HG03135 (cell line): ENCODE results near the gene TNF.
A peak's percentile ranks its signal among the peaks of the same experiment; 100 is the strongest.
"Not testable (repeated sequence)": the region's sequence is repeated elsewhere in the genome, so short reads cannot be mapped to it uniquely, and the experiment has no call there.

Experiments used
- ATAC-seq: cut with Tn5 transposase; IDR thresholded peaks from one replicate; pipeline ENCODE4 v1.9.1; 2021; ENCODE audit warnings: mild to moderate bottlenecking, moderate library complexity; ENCODE audit not compliant: unreplicated experiment

Gene TNF

DNA sequence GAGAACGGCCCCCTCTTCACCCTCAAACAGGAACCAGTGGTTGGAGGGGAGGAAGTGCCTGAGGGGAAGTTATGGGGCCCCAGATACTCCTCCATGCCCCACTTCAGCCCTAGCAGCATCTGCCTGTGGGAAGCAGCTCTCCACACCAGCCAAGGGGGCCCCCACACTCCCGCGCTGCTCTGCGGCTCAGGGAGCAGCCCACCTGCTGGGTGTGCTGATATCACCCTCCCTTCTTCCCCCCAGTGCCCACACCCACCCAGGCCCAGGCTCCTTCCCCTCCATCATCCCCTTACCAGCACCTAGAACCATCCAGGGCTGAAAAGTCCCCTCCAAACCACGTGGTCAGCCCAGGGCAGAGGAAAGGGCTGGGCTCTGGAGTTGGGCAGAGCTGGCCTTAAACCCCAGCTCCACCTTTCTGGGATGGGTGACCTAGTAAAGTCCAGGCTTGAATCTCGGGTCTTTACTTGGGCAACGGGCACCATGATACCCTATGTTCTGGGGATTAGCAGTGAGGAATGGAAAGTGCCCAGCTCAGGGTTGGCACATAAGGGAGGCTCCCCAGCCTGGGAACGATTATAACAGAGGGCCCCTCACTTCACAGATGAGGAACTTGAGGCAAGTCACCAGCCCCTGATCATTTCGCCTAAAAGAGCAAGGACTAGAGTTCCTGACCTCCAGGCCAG lies 11.4 kb downstream of the TNF start:
- ATAC-seq, result no peak

DNA sequence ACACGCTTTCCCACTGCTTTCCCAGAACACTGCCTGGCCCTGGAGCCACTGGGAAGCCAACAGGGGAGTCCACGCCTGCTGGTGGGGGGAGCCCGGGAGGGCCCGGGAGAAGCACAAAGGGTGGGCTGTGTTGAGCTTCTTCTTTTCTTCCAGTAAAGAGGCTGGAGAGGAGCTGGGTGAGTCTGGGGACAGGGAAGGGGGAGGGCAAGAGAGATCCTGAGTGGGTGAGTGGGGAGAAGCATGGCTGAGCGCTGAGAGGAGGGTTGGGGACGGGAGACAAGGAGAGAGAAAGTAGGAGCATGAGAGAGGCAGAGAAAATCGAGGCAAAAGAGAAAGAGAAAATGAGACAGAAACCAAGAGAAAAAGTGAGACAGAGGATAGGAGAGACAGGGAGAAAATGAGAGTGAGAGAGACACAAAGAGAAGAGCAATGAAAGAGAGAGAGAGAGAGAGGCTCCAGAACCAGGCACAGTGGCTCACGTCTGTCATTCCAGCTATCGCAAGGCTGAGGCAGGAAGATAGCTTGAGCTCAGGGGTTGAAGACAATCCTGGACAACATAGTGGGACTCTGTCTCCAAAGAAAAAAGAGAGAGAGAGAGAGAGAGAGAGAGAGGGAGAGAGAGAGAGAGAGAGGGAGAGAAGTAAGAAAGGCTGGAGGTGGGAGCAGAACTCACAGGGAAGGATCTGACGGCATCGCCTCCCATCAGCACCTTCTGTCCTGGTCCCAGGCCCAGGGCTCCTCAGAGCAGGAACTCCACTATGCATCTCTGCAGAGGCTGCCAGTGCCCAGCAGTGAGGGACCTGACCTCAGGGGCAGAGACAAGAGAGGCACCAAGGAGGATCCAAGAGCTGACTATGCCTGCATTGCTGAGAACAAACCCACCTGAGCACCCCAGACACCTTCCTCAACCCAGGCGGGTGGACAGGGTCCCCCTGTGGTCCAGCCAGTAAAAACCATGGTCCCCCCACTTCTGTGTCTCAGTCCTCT lies 12.7 kb downstream of the TNF start:
- ATAC-seq, result no peak

DNA sequence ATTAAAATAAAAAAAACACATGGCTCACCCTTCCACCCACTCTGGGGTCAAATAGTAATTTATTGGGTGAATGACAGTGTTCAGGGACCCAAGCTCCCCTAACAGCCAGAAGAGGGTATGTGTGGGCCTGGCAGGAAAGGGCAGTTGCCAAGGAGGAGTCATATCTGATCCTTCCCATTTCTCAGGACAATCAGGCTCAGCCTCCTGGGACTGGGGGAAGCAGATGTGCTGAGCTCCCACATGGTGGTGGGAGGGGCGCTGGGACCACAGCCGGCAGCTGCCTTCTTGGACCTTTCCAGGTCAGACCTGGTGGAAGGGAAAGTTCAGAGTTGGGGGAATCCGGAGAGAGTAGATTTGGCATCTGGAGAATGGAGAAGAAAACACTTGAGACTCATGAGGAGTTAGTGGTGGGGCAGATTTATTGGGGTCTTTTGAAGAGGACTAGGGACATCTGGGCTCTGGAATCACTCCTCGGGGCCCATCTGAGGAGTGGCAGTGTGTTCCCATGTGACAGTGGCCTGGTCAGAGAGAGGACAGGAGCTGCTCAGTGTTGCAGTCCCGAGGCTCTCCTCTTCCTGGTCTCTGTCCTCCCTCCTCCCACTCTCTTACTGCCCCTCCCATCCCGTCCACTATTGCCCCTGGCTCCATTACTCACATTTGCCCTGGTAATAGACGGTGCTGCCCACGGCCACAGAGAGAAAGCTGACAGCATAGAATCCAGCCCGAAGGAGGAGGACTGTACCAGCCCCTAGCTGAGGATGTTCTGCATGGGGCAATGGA lies 13.7 kb downstream of the TNF start:
- ATAC-seq, result no peak

DNA sequence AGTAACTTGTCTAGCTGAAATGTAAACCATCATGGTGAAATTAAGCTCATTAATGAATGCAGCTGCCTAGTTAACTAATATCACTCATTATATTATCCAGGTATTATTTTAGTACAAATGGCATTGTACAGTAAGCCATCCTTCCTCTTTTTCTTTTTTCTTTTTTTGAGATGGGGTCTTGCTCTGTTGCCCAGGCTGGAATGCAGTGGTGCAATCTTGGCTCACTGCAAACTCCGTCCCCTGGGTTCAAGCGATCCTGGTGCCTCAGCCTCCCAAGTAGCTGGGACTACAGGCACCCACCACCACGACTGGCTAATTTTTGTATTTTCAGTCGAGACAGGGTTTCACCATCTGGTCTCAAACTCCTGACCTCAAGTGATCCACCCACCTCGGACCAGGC lies 15.3 kb downstream of the TNF start:
- not testable (repeated sequence) for ATAC-seq

DNA sequence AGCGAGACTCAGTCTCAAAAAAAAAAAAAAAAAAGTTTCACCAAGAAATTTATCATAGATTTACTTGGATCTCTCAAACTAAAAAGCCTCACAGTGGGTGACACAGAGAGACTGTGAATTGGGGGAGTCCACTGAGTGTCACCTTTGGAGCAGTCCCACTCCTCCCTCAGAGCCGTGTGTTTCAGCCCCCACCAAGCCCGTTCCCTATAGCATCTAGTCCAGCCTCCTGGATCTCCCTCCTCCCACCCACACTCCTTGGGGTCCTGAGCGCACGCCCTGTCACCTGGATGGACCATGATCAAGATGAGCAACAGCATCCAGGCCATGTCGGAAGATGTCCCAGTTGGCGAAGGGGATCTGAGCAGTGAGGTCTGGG lies 17.0 kb downstream of the TNF start:
- ATAC-seq, result no peak

DNA sequence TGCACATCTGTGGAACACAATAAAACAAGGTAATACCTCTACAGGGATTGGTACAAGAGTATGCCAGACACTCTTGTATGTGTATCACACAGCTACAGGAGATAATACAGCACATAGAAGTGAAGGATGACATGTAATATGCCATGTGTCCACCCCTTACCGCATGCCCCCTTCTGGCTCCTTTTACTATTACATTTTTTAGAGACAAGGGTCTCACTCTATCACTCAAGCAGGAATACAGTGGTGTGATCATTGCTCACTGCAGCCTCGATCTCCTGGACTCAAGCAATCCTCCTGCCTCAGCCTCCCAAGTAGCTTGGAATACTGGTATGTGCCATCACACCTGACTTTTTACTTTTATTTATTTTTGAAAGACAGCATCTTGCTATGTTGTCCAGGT lies 21.6 kb downstream of the TNF start:
- ATAC-seq, result no peak

DNA sequence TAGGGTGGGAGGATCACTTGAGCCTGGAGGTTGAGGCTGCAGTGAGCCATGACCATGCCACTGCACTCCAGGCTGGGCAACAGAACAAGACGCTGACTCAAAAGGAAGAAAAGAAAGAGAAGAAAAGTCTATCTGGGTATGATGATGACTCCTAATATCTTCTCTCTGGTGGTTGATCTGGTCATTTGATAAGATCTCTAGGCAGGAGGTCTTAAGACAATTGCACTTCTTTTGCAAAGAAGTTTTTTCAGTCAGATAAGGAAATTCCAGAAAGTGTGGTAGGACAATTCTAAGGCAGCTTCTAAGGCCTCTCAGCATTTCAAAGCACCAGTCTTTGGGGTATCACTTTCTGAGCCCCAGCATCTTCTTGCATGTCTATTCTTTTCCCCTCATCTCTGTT lies 32.0 kb downstream of the TNF start:
- no peak for ATAC-seq

DNA sequence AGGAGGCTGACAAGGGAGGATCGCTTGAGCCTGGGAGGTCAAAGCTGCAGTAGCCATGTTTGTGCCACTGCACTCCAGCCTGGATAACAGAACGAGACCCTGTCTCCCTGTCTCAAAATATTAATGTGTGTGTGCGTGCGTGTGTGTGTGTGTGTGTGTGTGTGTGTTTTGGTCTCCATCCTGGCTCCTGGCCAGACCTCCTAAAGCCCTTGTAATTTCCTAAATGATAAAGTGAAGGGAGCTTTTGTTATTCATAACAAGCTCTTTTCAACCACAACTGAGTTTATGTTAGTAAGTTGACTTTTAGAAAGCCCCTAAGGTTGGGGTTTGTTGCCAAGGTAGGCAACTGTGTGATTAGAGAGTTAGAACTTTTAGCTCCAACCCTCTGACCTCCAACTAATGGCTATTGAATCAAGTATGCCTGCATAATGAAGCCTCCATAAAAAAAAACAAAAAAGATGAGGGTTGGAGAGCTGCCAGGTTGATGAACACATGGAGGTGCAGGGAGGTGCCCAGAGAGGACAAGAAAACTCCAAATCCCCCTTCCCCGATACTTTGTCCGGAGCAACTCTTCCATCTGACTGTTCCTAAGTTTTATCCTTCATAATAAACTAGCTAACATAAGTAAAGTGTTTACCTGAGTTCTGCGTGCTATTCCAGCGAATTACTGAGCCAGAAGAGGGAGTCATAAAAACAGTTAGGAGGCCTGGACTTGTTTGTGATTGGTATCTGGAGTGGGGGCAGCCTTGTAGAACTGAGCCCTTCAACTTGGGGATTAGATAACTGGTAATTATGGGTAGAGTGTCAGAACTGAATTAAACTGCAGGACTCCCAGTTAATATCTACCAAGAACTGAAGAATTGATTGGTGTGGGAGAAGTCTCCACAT lies 34.4 kb downstream of the TNF start:
- ATAC-seq, result no peak

DNA sequence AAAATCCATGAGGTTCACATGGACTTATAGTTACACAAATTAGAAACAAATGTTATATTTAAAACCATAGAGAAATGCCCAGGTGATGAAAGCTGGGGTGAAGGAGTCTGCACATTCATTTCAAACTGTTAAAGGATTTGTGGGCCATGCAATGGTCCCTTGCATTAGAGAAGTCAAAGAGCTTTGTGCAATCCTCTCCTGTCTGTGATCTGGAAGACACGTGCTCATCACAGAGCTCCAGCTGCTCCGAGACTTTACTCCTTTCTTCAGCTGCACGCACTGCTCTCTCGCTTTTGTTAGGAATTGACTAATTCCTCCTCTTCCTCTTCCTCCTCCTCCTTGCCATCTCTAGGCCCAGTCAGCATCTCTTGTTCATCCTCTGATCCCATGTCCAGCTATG lies 35.6 kb downstream of the TNF start:
- ATAC-seq, result no peak

DNA sequence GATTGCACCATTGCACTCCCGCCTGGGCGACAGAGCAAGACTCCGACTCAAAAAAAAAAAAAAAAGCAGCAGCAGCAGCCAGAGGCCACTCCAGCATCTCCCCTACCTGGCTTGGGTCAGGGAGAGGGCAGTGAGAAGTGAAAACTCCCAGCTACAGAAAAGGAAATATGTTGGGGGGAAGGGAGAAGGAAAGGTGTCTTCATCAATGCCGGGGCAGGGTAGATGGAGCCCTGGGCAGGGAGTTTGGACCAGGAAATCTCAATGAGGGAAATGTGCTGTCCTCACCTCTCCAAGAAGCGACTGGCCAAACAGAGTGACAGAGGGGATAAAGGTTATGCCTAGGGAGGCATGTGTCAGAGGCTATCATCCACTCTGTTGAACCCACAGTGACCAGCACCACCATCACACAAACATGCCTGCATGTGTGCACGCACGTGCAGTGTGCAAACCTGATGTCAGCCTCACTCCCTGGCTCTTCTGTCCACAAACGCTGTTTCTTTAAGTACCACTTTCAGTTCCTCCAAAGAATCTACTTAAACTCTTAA lies 38.8 kb downstream of the TNF start:
- no peak for ATAC-seq

DNA sequence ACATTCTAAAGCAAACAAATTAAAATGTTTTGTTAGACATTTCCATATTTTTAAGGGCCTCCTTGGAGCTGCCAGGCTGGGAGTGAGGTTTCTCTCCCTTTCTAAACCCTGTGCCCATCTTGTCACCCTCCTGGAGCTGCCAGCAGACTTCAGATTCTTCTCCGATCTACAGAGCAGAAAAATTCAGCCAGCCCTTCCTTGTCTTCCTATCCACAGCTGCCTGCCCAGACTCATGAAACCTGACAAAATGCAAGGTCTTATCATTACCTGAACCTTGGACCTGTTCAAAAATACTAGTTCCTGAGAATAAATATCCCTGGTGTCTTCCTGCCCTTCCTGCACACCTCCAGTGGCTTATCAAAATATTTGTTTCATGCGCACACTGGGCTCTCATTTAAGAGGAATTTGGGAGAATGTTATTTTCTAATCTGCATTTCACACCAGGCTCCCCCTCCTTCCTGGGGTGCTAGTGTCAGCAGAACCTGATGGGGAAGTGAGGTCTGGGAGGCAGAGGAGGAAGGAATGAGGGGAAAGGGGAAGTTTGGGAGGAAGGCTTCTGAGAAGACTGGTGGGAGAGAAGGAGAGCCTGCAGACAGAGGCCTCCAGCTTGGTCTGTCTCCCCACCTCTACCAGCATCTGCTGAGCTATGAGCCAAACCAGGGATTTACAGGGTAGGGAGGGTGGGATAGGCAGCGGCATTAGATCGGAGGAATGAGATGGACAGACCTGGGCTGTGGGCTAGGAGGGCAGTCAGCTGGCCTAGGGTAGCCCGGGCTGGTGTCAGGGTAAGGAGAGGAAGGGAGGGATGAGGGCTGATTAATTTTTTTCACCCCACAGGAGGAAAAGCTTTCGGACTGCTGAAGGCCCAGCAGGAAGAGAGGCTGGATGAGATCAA lies 39.6 kb downstream of the TNF start, which contains the start of gene AIF1:
Gene AIF1 (plus strand): TSS at position 551 of the 895 bp plus-strand sequence. CDS start 96 bp downstream, at position 647.
- no peak for ATAC-seq

DNA sequence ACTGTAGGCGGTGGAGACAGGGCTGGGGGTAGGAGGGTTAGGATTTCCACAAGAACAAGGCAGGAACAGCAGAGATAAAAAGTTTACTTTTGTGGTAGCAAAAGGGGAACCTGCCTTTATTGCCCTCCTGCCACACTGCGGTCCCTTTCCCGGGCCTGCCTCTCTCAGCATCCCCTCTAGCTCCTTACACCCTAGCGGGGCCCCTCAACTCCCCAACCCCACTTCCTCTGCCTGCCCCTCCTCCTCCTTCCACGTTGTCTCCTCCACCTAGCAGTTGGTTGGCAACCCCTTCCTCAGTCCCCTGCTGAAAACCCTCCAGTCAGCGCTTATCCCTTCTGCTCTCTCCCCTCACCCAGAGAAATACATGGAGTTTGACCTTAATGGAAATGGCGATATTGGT lies 40.4 kb downstream of the TNF start:
- no peak for ATAC-seq

DNA sequence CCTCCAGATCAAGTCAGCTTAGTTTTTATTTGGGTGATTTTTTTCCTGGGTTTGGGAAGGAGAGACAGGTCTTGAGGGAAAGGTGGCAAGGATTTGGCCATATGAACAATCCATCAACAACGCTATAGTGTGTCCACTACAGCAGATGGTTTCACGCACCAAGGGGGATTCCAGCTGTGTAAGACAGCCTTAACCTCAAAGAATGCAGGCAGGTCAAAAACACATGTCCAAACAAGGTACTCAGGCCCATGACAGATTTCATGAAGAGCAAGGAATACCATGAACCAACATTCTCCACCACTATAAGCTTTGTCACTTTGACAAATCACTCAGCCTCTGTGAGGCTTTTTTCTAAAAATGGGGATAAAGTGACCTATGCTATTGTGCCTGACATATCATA lies 41.6 kb downstream of the TNF start:
- ATAC-seq, result no peak

DNA sequence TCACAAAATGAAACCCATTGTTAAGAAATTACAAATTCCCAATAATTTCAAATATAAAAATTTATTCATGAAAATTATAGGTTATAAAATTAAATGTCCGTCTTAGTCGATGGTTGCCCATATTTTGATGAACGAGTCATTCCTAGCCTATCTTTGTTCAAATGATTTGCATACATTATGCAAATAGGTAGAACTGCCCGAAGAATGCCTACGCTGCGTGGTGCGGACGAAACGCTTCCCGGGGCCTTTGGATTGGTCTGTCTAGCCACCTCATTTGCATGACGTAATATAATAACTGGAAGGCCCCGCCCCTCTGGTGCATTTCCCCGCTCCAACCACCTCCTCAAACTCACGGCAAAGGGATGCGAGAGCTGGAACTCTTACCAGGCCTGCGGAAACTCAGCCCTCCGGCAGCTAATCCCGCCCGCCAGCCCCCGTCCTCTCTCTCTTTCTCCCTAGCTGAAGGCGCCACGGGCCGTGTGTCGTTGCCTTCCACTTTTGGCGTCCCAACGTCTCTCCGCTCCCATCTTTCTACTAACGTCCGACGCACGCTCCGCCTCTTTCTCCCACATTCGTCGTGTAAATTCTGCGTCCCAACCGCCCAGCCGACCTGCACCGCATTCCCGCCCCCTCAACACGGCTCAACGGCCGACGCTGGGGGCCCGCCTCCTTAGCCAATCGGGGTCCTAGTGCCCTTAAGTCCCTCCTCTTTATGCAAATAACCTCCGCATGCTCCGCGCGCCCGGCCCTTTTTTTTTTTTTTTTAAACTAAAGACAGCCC lies 44.6 kb downstream of the TNF start:
- peak; percentile 76 for ATAC-seq

DNA sequence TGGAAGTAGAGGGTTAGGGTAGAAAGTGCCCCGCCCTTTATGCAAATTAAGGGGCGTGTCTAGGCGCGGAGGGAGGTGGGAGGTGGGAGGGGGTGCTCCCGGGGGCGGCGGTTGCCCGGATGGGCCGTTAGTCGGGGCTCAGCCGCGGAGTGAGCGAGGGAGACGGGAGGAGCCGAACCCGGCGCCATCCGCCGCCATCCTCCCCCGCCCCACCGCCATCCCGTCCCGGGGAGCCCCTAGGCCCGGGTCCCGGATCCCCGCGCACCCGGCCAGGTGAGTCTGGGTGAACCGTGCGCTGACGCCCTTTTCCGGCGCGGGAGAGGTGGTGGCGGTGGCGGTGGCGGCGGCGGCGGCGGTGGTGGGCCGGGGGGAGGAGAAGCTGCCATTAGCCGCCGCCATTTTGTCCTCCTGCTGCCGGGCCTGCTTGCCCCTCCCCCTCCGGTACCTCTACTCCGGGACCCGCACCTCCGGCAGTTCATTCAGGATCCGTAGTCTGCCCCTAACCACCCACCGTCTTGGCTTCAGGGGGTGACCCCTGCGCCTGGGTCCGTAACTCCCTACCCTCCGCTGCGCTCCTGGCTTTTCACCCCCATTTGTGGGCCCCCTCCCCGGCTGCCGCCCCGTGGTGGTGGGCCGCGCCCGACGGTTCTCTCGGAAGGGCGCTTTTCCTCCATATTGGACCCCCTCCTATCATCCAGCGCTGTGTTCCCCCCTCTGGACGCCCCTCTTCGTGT lies 45.4 kb downstream of the TNF start, which contains the start of gene PRRC2A:
Gene PRRC2A (plus strand): TSS at position 130 of the 734 bp plus-strand sequence. CDS start 2,075 bp downstream, outside the sequence.
- ATAC-seq, result peak; percentile 24

DNA sequence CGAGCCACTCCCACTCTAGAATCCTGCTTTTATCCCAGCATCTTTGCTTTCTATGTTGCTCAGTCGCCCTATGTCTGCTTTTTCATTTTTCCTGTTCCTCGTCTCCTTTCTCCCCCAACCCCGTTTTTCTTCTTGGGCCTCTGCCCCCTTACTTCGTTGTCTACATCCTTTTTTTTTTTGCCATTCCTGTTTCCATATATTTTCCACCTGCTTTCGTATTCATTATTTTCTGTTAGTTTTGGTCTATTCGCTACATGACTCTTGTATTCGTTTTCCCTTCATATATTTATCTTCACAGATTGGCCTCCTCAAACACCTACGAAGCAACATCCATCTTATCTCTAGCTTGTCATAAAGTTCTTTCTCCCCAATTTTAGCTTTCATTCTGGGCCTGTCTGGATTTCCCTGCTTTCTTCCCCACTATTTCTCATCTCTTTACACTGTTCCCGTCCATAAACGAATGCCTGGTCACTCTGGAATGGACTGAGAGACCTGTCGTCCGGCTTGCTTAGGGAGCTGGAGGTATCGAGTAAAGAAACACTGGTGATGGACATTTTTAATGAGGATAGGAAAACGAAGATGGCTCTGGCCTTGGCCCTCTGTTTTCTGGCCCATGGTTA lies 46.1 kb downstream of the TNF start:
- ATAC-seq, result no peak

DNA sequence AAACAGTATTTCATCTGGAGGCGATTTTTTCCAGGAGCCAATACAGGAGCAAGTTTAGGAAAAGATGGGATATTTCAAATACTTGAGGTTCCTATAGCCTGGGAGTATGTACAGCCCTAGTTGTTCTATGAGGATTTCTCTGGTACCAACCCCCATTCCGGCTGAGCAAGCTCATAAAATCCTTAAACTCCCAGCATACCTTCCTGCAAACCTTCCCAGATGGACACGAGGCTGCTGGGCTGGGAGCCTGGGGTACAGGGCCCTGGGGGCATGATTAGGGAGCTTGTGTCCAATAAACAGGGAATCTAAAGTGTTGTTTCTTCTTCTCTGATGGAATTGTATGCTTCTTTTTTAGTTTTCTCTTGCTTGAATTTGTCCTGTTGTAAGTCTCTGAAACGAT lies 46.6 kb downstream of the TNF start:
- no peak for ATAC-seq
